ENCODE measurements around the gene NTM. TPM values are rescaled to one million over a fixed set of nuclear protein-coding genes. Genes with fewer than 3 reads are reported as not detected.

Gene NTM
- polyA plus RNA-seq, 1 donor (not counting 4 experiments of a cell fraction or from before 2014, with no cell fraction given), result 47.9 TPM

GRCh38 chr11:131852757-131853156 is 482.3 kb downstream of the NTM start:
- Histone ChIP-seq H4K20me1 (ENCODE audit: control insufficient read depth, extremely low read depth, insufficient read depth, low read length) (no peaks in the 10 kb centered on the region), H2AFZ (ENCODE audit: control insufficient read depth, low read length) (no peak overlapping the region), H3K27ac (ENCODE audit: control insufficient read depth, insufficient read depth, low read length) (no peak overlapping the region), H3K9ac (ENCODE audit: control insufficient read depth, extremely low read depth, insufficient read depth, low read length) (no peak overlapping the region), H3K79me2 (ENCODE audit: control insufficient read depth, insufficient read depth, low read length) (no peaks in the 10 kb centered on the region), H3K4me2 (ENCODE audit: control insufficient read depth, extremely low read depth, insufficient read depth, low read depth, low read length) (no peak overlapping the region), H3K4me3 (ENCODE audit: control insufficient read depth in 2 of 3, extremely low read depth in 1 of 3, insufficient read depth in 2 of 3, low read depth in 1 of 3, low read length in 3 of 3) (no peak overlapping the region), H3K9me1 (ENCODE audit: control insufficient read depth, extremely low read depth, insufficient read depth, low read length) (no peaks in the 10 kb centered on the region), H3K9me3 (ENCODE audit: control insufficient read depth, low read depth, low read length) (no peaks in the 10 kb centered on the region), H3K27me3 (ENCODE audit: control insufficient read depth, extremely low read depth, insufficient read depth, low read length) (no peaks in the 10 kb centered on the region), H3K4me1 (ENCODE audit: control insufficient read depth, extremely low read depth, insufficient read depth, low read length) (no peaks in the 10 kb centered on the region), H3K36me3 (ENCODE audit: control insufficient read depth in 2 of 2, extremely low read depth in 1 of 2, insufficient read depth in 2 of 2, low read length in 2 of 2) (no peaks in the 10 kb centered on the region)
- dilution Hi-C loops (cut with MboI; ENCODE audit: extremely low pct_ligation_motif_present, low sequenced_read_pairs), result no loop called here
- TF ChIP-seq CTCF (optimal IDR thresholded peaks at IDR 0.05 in 1 of 3, IDR thresholded peaks at IDR 0.05 in 1 of 3, conservative IDR thresholded peaks at IDR 0.05 in 1 of 3; ENCODE audit: extremely low read depth in 1 of 3, insufficient read depth in 2 of 3, low read length in 3 of 3) (no peak), EZH2 (IDR thresholded peaks at IDR 0.05; ENCODE audit: low read length) (no peak)
- DNase-seq (ENCODE audit: low read depth, low spot score) (no peak), FAIRE-seq (no peak)

DNA sequence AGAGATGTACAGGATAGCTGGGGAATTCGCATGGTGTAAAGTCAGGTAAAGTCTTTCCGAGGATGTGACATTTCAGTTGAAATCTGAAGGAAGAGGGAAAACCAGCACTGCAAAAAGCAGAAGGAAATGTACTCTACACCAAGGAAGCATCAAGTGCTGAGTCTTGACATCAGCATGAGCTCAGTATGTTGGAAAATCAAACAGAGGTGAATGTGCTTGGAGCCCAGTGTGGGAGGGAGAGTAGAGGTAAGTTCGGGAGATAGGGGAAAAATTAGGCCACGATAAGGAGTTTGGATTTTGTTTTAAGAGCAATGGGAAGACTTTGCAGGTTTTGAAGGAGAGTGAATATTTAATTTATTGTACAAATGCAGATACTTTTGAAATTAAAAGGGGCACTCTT is 484.0 kb downstream of the NTM start:
- H4K20me1 ChIP-seq (ENCODE audit: control insufficient read depth, extremely low read depth, insufficient read depth, low read length), result no peaks in the 10 kb centered on the region
- H3K4me1 ChIP-seq (ENCODE audit: control insufficient read depth, extremely low read depth, insufficient read depth, low read length), result no peaks in the 10 kb centered on the region
- H3K27me3 ChIP-seq (ENCODE audit: control insufficient read depth, extremely low read depth, insufficient read depth, low read length), result no peaks in the 10 kb centered on the region
- no peaks in the 10 kb centered on the region for H3K36me3 ChIP-seq (ENCODE audit: control insufficient read depth in 2 of 2, extremely low read depth in 1 of 2, insufficient read depth in 2 of 2, low read length in 2 of 2)
- H3K79me2 ChIP-seq (ENCODE audit: control insufficient read depth, insufficient read depth, low read length), result no peaks in the 10 kb centered on the region
- FAIRE-seq (no peak), DNase-seq (ENCODE audit: low read depth, low spot score) (no peak)
- H3K9me1 ChIP-seq (ENCODE audit: control insufficient read depth, extremely low read depth, insufficient read depth, low read length), result no peaks in the 10 kb centered on the region
- H3K27ac ChIP-seq (ENCODE audit: control insufficient read depth, insufficient read depth, low read length), result no peak overlapping the region
- H2AFZ ChIP-seq (ENCODE audit: control insufficient read depth, low read length), result no peak overlapping the region
- no peaks in the 10 kb centered on the region for H3K9me3 ChIP-seq (ENCODE audit: control insufficient read depth, low read depth, low read length)
- TF ChIP-seq CTCF (optimal IDR thresholded peaks at IDR 0.05 in 1 of 3, IDR thresholded peaks at IDR 0.05 in 1 of 3, conservative IDR thresholded peaks at IDR 0.05 in 1 of 3; ENCODE audit: extremely low read depth in 1 of 3, insufficient read depth in 2 of 3, low read length in 3 of 3) (no peak), EZH2 (IDR thresholded peaks at IDR 0.05; ENCODE audit: low read length) (no peak)
- dilution Hi-C loops (cut with MboI; ENCODE audit: extremely low pct_ligation_motif_present, low sequenced_read_pairs), result no loop called here
- H3K9ac ChIP-seq (ENCODE audit: control insufficient read depth, extremely low read depth, insufficient read depth, low read length), result no peak overlapping the region
- H3K4me3 ChIP-seq (ENCODE audit: control insufficient read depth in 2 of 3, extremely low read depth in 1 of 3, insufficient read depth in 2 of 3, low read depth in 1 of 3, low read length in 3 of 3), result no peak overlapping the region
- no peak overlapping the region for H3K4me2 ChIP-seq (ENCODE audit: control insufficient read depth, extremely low read depth, insufficient read depth, low read depth, low read length)
